22Rv1 (cell line): ENCODE measurements around the gene FAM107B.

Experiments
- CTCF ChIP-seq: fragments of 450-650 bp; IDR thresholded peaks from 2 replicates; pipeline ENCODE4 v1.5.1; 2017; ENCODE audit warnings: mild to moderate bottlenecking
- ZFX ChIP-seq: fragments of 450-650 bp; IDR thresholded peaks from 2 replicates; pipeline ENCODE4 v1.6.1; 2017; ENCODE audit warnings: antibody characterized with exemption, borderline replicate concordance

GRCh38 chr10:14674376-14675050 is 100.2 kb downstream of the FAM107B start:
- TF ChIP-seq CTCF (no peak), ZFX (no peak)
